GM23338 (cell line): ENCODE results near the gene GABARAP. TPM values are rescaled to one million over a fixed set of nuclear protein-coding genes. Genes with fewer than 3 reads are reported as not detected.

ENCODE experiments used
- ATAC-seq: fragments of 200-7000 bp; cut with Tn5 transposase; 3 replicates; pipeline ENCODE4 v1.9.1; 2020
- DNase-seq: peaks from one replicate; pipeline ENCODE4 v3.0.0-alpha.2; 2015; ENCODE audit warnings: low spot score
- H2AFZ ChIP-seq: fragments of 200-600 bp; sonication (generic); 2 replicates; pipeline ENCODE4 v1.8.0; 2016; ENCODE audit warnings: antibody characterized with exemption, mild to moderate bottlenecking, moderate library complexity
- H3F3A ChIP-seq: fragments of 200-600 bp; sonication (generic); replicated peaks from 2 replicates; pipeline ENCODE4 v1.8.0; 2017; ENCODE audit warnings: antibody characterized with exemption, mixed run types, low read depth
- H3K27ac ChIP-seq: fragments of 200-600 bp; sonication (generic); 2 replicates; pipeline ENCODE4 v1.6.1; 2016; ENCODE audit warnings: low read depth
- H3K27me3 ChIP-seq: fragments of 200-600 bp; sonication (generic); 2 replicates; pipeline ENCODE4 v1.8.0; 2016; ENCODE audit warnings: mild to moderate bottlenecking, mixed run types, moderate library complexity; ENCODE audit not compliant: insufficient read depth
- H3K36me3 ChIP-seq: fragments of 200-600 bp; sonication (generic); 2 replicates; pipeline ENCODE4 v1.8.0; 2016; ENCODE audit warnings: mild to moderate bottlenecking; ENCODE audit not compliant: insufficient read depth
- H3K4me1 ChIP-seq: fragments of 200-600 bp; sonication (generic); 2 replicates; pipeline ENCODE4 v1.8.0; 2016; ENCODE audit warnings: mild to moderate bottlenecking, moderate library complexity; ENCODE audit not compliant: insufficient read depth
- H3K4me2 ChIP-seq: fragments of 200-600 bp; sonication (generic); 2 replicates; pipeline ENCODE4 v1.7.1; 2017; ENCODE audit warnings: mixed run types
- H3K4me3 ChIP-seq: fragments of 200-600 bp; sonication (generic); 2 replicates; pipeline ENCODE4 v1.6.1; 2016; ENCODE audit warnings: mixed run types
- H3K79me2 ChIP-seq: fragments of 200-600 bp; sonication (generic); replicated peaks from 2 replicates; pipeline ENCODE4 v1.8.0; 2017; ENCODE audit warnings: mild to moderate bottlenecking; ENCODE audit not compliant: insufficient read depth
- H3K9me2 ChIP-seq: fragments of 200-600 bp; sonication (generic); 2 replicates; pipeline ENCODE4 v1.8.0; 2017; ENCODE audit not compliant: insufficient read depth
- H4K20me1 ChIP-seq: fragments of 200-600 bp; sonication (generic); replicated peaks from 2 replicates; pipeline ENCODE4 v1.8.0; 2017; ENCODE audit warnings: mild to moderate bottlenecking; ENCODE audit not compliant: insufficient read depth
- H3K27ac Mint-ChIP-seq: 2 replicates; pipeline ENCODE4 v1.8.0; 2020; ENCODE audit warnings: inconsistent platforms, mild to moderate bottlenecking, moderate library complexity, mixed read lengths
- H3K27me3 Mint-ChIP-seq: 3 replicates; pipeline ENCODE4 v1.8.0; 2022; ENCODE audit warnings: low read depth, mild to moderate bottlenecking, moderate library complexity, mixed read lengths, inconsistent platforms; ENCODE audit not compliant: insufficient read depth, poor library complexity
- H3K36me3 Mint-ChIP-seq: 3 replicates; pipeline ENCODE4 v1.8.0; 2021; ENCODE audit warnings: low read depth, mild to moderate bottlenecking, inconsistent platforms, moderate library complexity, mixed read lengths
- H3K4me1 Mint-ChIP-seq: 3 replicates; pipeline ENCODE4 v1.8.0; 2020; ENCODE audit warnings: mild to moderate bottlenecking, inconsistent platforms, mixed read lengths
- H3K4me3 Mint-ChIP-seq: 3 replicates; pipeline ENCODE4 v1.8.0; 2021; ENCODE audit warnings: moderate library complexity, mild to moderate bottlenecking, inconsistent platforms, mixed read lengths
- H3K9me3 Mint-ChIP-seq: 3 replicates; pipeline ENCODE4 v1.8.0; 2020; ENCODE audit warnings: moderate library complexity, mild to moderate bottlenecking, inconsistent platforms, mixed read lengths
- CREB1 ChIP-seq: fragments of 250-450 bp; sonication (Bioruptor Pico); IDR thresholded peaks from 2 replicates; pipeline ENCODE4 v1.5.0; 2020; ENCODE audit warnings: low read depth, mild to moderate bottlenecking, moderate library complexity
- CTCF ChIP-seq, 2 experiments: fragments of 200-600 bp in 1 of 2; sonication (generic) in 1 of 2; conservative IDR thresholded peaks; 2 replicates each; pipeline versions ENCODE4 v1.5.1 to v1.6.1; 2016 to 2017; ENCODE audit warnings: antibody characterized with exemption in 2 of 2, low read depth in 2 of 2, mild to moderate bottlenecking in 2 of 2, moderate library complexity in 1 of 2
- EZH2 ChIP-seq: fragments of 200-600 bp; sonication (generic); IDR thresholded peaks from one replicate; pipeline ENCODE4 v1.8.0; 2017; ENCODE audit warnings: antibody characterized with exemption, mild to moderate bottlenecking, low read depth; ENCODE audit not compliant: unreplicated experiment
- NANOG ChIP-seq: IDR thresholded peaks from 2 replicates; pipeline ENCODE4 v1.6.1; 2016; ENCODE audit warnings: antibody characterized with exemption, borderline replicate concordance
- POLR2AphosphoS5 ChIP-seq: IDR thresholded peaks from 2 replicates; pipeline ENCODE4 v1.6.1; 2016; ENCODE audit warnings: antibody characterized with exemption, low read depth
- REST ChIP-seq: IDR thresholded peaks from one replicate; pipeline ENCODE4 v1.6.1; 2018; ENCODE audit warnings: antibody characterized with exemption; ENCODE audit not compliant: unreplicated experiment
- STAT1 ChIP-seq: IDR thresholded peaks from one replicate; pipeline ENCODE4 v1.6.1; 2016; ENCODE audit warnings: antibody characterized with exemption; ENCODE audit not compliant: unreplicated experiment
- ZNF114 ChIP-seq: fragments of 250-450 bp; sonication (Bioruptor Pico); IDR thresholded peaks from 2 replicates; pipeline ENCODE4 v1.5.0; 2020; ENCODE audit warnings: mild to moderate bottlenecking, moderate library complexity
- ZNF331 ChIP-seq: fragments of 250-450 bp; sonication (Bioruptor Pico); IDR thresholded peaks from 2 replicates; pipeline ENCODE4 v1.5.0; 2020; ENCODE audit warnings: low read depth, mild to moderate bottlenecking, moderate library complexity
- polyA plus RNA-seq: library from polyadenylated mRNA; unstranded; fragments of >200 nt; fragmentation: Nextera tagmentation; extraction: Ambion mirVana; gene quantifications from 2 replicates; pipeline ENCODE4 v1.2.1, GENCODE V29; 2016
- total RNA-seq: library from RNA; depleted of rRNA; stranded (reverse); fragments of >200 nt; shearing (Covaris generic); gene quantifications from 2 replicates; pipeline ENCODE4 v1.2.3, GENCODE V29; 2014

Gene GABARAP
- total and polyA plus RNA-seq, 2 experiments from 2014 or later: 128 to 520 TPM

GRCh38 chr17:7262935-7263800 is 20.9 kb upstream of the GABARAP start:
- peaks cover 15% of the 10 kb centered on the region; the same call in 1 of the 2 replicates for H4K20me1 ChIP-seq
- peaks cover 9% of the 10 kb centered on the region for H3K36me3 ChIP-seq
- peaks cover 22% of the 10 kb centered on the region for H3F3A ChIP-seq
- H3K9me2 ChIP-seq: no peaks in the 10 kb centered on the region
- no peak for TF ChIP-seq ZNF331 (CRISPR knock-in tag)
- peak; percentile 67 for TF ChIP-seq POLR2AphosphoS5
- peak overlapping the region; percentile 99 for H3K27ac ChIP-seq
- peaks cover 27% of the 10 kb centered on the region for H3K27me3 Mint-ChIP-seq
- H2AFZ ChIP-seq: peak overlapping the region; percentile 100
- peak overlapping the region; percentile 100 for H3K4me2 ChIP-seq
- H3K4me3 ChIP-seq: peak overlapping the region; percentile 99
- H3K36me3 Mint-ChIP-seq: peaks cover 25% of the 10 kb centered on the region
- DNase-seq (peak; percentile 97), ATAC-seq (peak; percentile 56)
- peaks cover 35% of the 10 kb centered on the region for H3K4me1 Mint-ChIP-seq
- peaks cover 13% of the 10 kb centered on the region for H3K4me1 ChIP-seq
- H3K27me3 ChIP-seq: no peaks in the 10 kb centered on the region
- peak overlapping the region; percentile 91 for H3K4me3 Mint-ChIP-seq
- H3K27ac Mint-ChIP-seq: peak overlapping the region; percentile 97
- H3K79me2 ChIP-seq: peaks cover 27% of the 10 kb centered on the region
- no peaks in the 10 kb centered on the region; the same call in 2 of the 3 replicates for H3K9me3 Mint-ChIP-seq

- Mint-ChIP-seq H3K27ac (peak within 1 kb of the TSS; percentile 99), H3K27me3 (peaks cover 27% of the 10 kb centered on the region)
- H2AFZ ChIP-seq: peak within 1 kb of the TSS; percentile 100
Measured at GRCh38 chr17:7262192-7262934, 20.1 kb upstream of the GABARAP start, which contains the start of gene CLDN7. Gene CLDN7 (minus strand): TSS chr17:7262478. CDS start chr17:7262043, 435 bp downstream.

More at GRCh38 chr17:7262192-7262934, 20.1 kb upstream of the GABARAP start, which contains the start of gene CLDN7:
- Histone ChIP-seq H3K9me2 (no peaks in the 10 kb centered on the region), H3K4me2 (peak within 1 kb of the TSS; percentile 100), H3K4me1 (peaks cover 13% of the 10 kb centered on the region), H3K27me3 (no peaks in the 10 kb centered on the region), H3K36me3 (peaks cover 9% of the 10 kb centered on the region), H3K79me2 (peaks cover 27% of the 10 kb centered on the region), H3K27ac (peak within 1 kb of the TSS; percentile 99), H3K4me3 (peak within 1 kb of the TSS; percentile 99), H3F3A (peaks cover 22% of the 10 kb centered on the region), H4K20me1 (peaks cover 15% of the 10 kb centered on the region; the same call in 1 of the 2 replicates)
- peaks cover 35% of the 10 kb centered on the region for H3K4me1 Mint-ChIP-seq
- peak within 1 kb of the TSS; percentile 91 for H3K4me3 Mint-ChIP-seq
- DNase-seq: peak; percentile 98
- TF ChIP-seq CTCF (conservative IDR thresholded peaks at IDR 0.05; ENCODE audit: low read depth in 2 of 2): peak; percentile 12 to 47; a peak in 2 of 4 replicates
- no peak for TF ChIP-seq REST
- TF ChIP-seq CREB1: peak; percentile 92
- peak; percentile 96 for TF ChIP-seq POLR2AphosphoS5
- TF ChIP-seq NANOG: no peak
- no peak for TF ChIP-seq ZNF331 (CRISPR knock-in tag)
- TF ChIP-seq ZNF114 (CRISPR knock-in tag): no peak
- no peak for TF ChIP-seq EZH2
- no peak for TF ChIP-seq STAT1
- H3K9me3 Mint-ChIP-seq: no peaks in the 10 kb centered on the region; the same call in 2 of the 3 replicates
- peak; percentile 64 for ATAC-seq
- peaks cover 30% of the 10 kb centered on the region for H3K36me3 Mint-ChIP-seq
